Measurements from ENCODE around the gene DISC1.

DNA sequence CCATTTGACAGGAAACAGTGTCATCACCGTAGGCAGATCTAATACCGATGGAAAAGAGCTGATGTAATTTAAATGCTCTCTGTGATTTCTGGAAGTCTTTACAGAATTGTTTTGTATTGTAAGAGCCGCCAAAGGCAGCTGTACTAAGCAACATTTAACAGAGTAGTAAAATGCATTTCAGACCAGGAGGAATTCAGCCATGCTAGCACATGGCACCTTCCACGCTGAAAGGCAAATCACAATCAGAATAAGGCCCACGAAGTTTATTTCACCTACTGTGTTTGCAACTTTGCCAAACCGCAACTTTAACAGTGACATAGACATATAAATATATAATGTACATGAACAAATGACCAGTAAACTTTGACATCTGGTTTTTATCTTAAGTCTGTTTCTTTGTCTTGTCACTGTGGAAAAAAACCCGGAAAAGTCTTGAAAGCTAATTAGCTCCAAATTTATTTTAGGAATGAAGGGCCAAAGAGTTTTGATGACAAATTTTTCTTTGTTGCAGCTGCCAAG, 26.1 kb upstream of the DISC1 start:
- TF ChIP-seq, protein P1, sequence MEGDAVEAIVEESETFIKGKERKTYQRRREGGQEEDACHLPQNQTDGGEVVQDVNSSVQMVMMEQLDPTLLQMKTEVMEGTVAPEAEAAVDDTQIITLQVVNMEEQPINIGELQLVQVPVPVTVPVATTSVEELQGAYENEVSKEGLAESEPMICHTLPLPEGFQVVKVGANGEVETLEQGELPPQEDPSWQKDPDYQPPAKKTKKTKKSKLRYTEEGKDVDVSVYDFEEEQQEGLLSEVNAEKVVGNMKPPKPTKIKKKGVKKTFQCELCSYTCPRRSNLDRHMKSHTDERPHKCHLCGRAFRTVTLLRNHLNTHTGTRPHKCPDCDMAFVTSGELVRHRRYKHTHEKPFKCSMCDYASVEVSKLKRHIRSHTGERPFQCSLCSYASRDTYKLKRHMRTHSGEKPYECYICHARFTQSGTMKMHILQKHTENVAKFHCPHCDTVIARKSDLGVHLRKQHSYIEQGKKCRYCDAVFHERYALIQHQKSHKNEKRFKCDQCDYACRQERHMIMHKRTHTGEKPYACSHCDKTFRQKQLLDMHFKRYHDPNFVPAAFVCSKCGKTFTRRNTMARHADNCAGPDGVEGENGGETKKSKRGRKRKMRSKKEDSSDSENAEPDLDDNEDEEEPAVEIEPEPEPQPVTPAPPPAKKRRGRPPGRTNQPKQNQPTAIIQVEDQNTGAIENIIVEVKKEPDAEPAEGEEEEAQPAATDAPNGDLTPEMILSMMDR (IDR thresholded peaks at IDR 0.05), result no peak
- TF ChIP-seq POLR2A (IDR thresholded peaks at IDR 0.05), result no peak
